ENCODE measurements around the gene ZDHHC4. TPM values are rescaled to one million over a fixed set of nuclear protein-coding genes. Genes with fewer than 3 reads are reported as not detected.

Gene ZDHHC4
- total RNA-seq, 4 donors from 2014 or later, result 29.6 to 52.0 (median 44.8) TPM

- H3K4me3 ChIP-seq, result no peak overlapping the region
- H3K27ac ChIP-seq, result peak overlapping the region in 1 of 4 donors; percentile 57
- peaks cover 0 to 2% of the 10 kb centered on the region in 2 donors for H3K27me3 ChIP-seq
- TF ChIP-seq, protein P1, sequence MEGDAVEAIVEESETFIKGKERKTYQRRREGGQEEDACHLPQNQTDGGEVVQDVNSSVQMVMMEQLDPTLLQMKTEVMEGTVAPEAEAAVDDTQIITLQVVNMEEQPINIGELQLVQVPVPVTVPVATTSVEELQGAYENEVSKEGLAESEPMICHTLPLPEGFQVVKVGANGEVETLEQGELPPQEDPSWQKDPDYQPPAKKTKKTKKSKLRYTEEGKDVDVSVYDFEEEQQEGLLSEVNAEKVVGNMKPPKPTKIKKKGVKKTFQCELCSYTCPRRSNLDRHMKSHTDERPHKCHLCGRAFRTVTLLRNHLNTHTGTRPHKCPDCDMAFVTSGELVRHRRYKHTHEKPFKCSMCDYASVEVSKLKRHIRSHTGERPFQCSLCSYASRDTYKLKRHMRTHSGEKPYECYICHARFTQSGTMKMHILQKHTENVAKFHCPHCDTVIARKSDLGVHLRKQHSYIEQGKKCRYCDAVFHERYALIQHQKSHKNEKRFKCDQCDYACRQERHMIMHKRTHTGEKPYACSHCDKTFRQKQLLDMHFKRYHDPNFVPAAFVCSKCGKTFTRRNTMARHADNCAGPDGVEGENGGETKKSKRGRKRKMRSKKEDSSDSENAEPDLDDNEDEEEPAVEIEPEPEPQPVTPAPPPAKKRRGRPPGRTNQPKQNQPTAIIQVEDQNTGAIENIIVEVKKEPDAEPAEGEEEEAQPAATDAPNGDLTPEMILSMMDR (IDR thresholded peaks at IDR 0.05), result no peak
- no peak for TF ChIP-seq POLR2A (IDR thresholded peaks at IDR 0.05)
- peaks cover 0 to 31% (median 14%) of the 10 kb centered on the region in 4 donors for H3K4me1 ChIP-seq
- H3K9me3 ChIP-seq, result no peaks in the 10 kb centered on the region
- DNase-seq, result no peak
- H3K36me3 ChIP-seq, result peaks cover 0 to 4% (median 0%) of the 10 kb centered on the region in 3 donors
These were observed 42.7 kb downstream of the ZDHHC4 start for GRCh38 chr7:6619961-6620360.

GRCh38 chr7:6621195-6622133 is 44.2 kb downstream of the ZDHHC4 start:
- Histone ChIP-seq H3K36me3 (peaks cover 0 to 4% (median 0%) of the 10 kb centered on the region in 3 donors), H3K27ac (peak overlapping the region in 1 of 4 donors; percentile 57), H3K9me3 (no peaks in the 10 kb centered on the region), H3K4me1 (peaks cover 0 to 21% (median 10%) of the 10 kb centered on the region in 4 donors), H3K27me3 (no peaks in the 10 kb centered on the region), H3K4me3 (peak overlapping the region in 1 of 4 donors; percentile 15)
- TF ChIP-seq, protein P1 (IDR thresholded peaks at IDR 0.05), result no peak
- no peak for TF ChIP-seq POLR2A (IDR thresholded peaks at IDR 0.05)
- DNase-seq, result peak in 1 of 3 donors; percentile 29

DNA sequence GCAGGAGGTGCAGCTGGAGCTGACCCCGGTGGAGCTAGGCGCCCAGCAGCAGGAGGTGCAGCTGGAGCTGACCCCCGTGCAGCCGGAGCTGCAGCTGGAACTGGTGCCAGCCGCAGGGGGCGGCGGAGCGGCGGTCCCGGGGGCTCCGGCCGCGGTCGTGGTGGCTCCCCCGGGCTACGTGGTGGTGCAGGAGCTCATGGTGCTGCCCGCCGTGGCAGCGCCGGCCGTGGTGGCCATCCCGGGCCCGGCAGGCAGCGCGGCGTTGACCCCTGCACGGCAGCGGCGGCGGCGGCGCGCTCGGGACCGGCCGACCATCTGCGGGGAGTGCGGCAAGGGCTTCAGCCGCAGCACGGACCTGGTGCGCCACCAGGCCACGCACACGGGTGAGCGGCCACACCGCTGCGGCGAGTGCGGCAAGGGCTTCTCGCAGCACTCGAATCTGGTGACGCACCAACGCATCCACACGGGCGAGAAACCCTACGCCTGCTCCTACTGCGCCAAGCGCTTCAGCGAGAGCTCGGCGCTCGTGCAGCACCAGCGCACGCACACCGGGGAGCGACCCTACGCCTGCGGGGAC is 45.0 kb downstream of the ZDHHC4 start:
- H3K4me1 ChIP-seq, result peaks cover 0 to 21% (median 10%) of the 10 kb centered on the region in 4 donors
- peaks cover 0 to 4% (median 0%) of the 10 kb centered on the region in 3 donors for H3K36me3 ChIP-seq
- no peak for DNase-seq
- no peaks in the 10 kb centered on the region for H3K27me3 ChIP-seq
- H3K4me3 ChIP-seq, result no peak overlapping the region
- peak overlapping the region in 1 of 4 donors; percentile 57 for H3K27ac ChIP-seq
- TF ChIP-seq, protein P1 (IDR thresholded peaks at IDR 0.05), result no peak
- TF ChIP-seq POLR2A (IDR thresholded peaks at IDR 0.05), result no peak
- H3K9me3 ChIP-seq, result no peaks in the 10 kb centered on the region

- H3K27me3 ChIP-seq, result no peaks in the 10 kb centered on the region
- no peaks in the 10 kb centered on the region for H3K9me3 ChIP-seq
- peaks cover 0 to 4% (median 0%) of the 10 kb centered on the region in 3 donors for H3K36me3 ChIP-seq
- peaks cover 0 to 21% (median 10%) of the 10 kb centered on the region in 4 donors for H3K4me1 ChIP-seq
- peak in 2 of 3 donors; percentile 65 to 69 for DNase-seq
- peak overlapping the region in 1 of 4 donors; percentile 63 for H3K27ac ChIP-seq
- no peak overlapping the region for H3K4me3 ChIP-seq
- no peak for TF ChIP-seq POLR2A (IDR thresholded peaks at IDR 0.05)
- TF ChIP-seq, protein P1 (IDR thresholded peaks at IDR 0.05), result no peak
These were observed 46.5 kb downstream of the ZDHHC4 start for GRCh38 chr7:6623589-6624245.

DNA sequence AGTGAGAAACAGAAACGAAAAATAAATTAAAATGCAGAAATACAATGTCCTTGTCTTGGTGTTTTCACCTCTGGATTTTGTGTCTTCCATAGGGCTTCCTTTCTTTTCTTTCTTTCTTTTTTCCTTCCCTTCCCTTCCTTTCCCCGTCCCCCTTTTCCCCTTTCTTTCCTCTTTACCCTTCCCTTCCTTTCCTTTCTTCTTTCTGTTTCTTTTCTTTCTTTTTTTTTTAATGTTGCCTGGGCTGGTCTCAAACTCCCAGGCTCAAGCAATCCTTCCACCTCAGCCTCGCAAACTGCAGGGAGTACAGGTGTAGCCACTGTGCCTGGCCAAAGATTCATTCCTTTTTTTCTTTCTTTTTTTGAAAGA is 47.0 kb downstream of the ZDHHC4 start:
- Histone ChIP-seq H3K4me1 (peaks cover 0 to 21% (median 10%) of the 10 kb centered on the region in 4 donors), H3K9me3 (no peaks in the 10 kb centered on the region), H3K27ac (peak overlapping the region in 2 of 4 donors; percentile 39 to 45), H3K36me3 (peaks cover 0 to 4% (median 0%) of the 10 kb centered on the region in 3 donors), H3K4me3 (no peak overlapping the region), H3K27me3 (no peaks in the 10 kb centered on the region)
- TF ChIP-seq POLR2A (IDR thresholded peaks at IDR 0.05), result no peak
- TF ChIP-seq, protein P1 (IDR thresholded peaks at IDR 0.05), result no peak
- no peak for DNase-seq

All from Peyer's patch (tissue), 4 donors.